SK-N-SH (cell line): ENCODE results near the gene RNF223. TPM values are rescaled to one million over a fixed set of nuclear protein-coding genes. Genes with fewer than 3 reads are reported as not detected.

ENCODE experiments used
- CTCF ChIA-PET: fragments of 300-600, 350-600 bp; formaldehyde crosslinking; extraction: SDS; loops from one replicate; lab custom pipeline; 2021; lab: Yijun Ruan, JAX
- POLR2A ChIA-PET: fragments of 350-600 bp; sonication (Branson Sonifier 250); formaldehyde crosslinking; extraction: SDS; loops from one replicate; lab custom pipeline; 2020; ENCODE audit warnings: antibody characterized with exemption, inconsistent platforms; lab: Yijun Ruan, JAX
- DNase-seq: peaks from one replicate; pipeline ENCODE4 v3.0.0; 2012
- H2AFZ ChIP-seq: fragments of 200-600 bp; sonication (generic); 2 replicates; pipeline ENCODE4 v1.8.1; 2016; ENCODE audit warnings: antibody characterized with exemption, mild to moderate bottlenecking, low read depth
- H3F3A ChIP-seq: fragments of 200-600 bp; sonication (generic); replicated peaks from 2 replicates; pipeline ENCODE3; 2016; ENCODE audit warnings: antibody characterized with exemption, mild to moderate bottlenecking; ENCODE audit not compliant: insufficient read depth
- H3K27ac ChIP-seq, 2 experiments: fragments of 200-500 bp in 1 of 2; fragments of 200-600 bp in 1 of 2; sonication (Bioruptor generic) in 1 of 2; sonication (generic), shearing (Covaris generic) in 1 of 2; 2 replicates each; pipeline versions ENCODE4 v1.5.1 to v1.6.1; 2014 to 2016; ENCODE audit warnings: low read depth in 2 of 2, inconsistent platforms in 1 of 2, low read length in 1 of 2, mild to moderate bottlenecking in 1 of 2, mixed read lengths in 1 of 2
- H3K27me3 ChIP-seq: fragments of 200-600 bp; sonication (generic), shearing (Covaris generic); 2 replicates; pipeline ENCODE4 v1.6.1; 2016; ENCODE audit warnings: mixed run types; ENCODE audit not compliant: insufficient read depth
- H3K36me3 ChIP-seq, 2 experiments: fragments of 200-500 bp in 1 of 2; fragments of 200-600 bp in 1 of 2; sonication (Bioruptor generic) in 1 of 2; sonication (generic) in 1 of 2; replicated peaks in 1 of 2; 2 replicates each; pipeline versions ENCODE3 to v1.5.1; 2014 to 2016; ENCODE audit warnings: low read length in 1 of 2, mild to moderate bottlenecking in 1 of 2; ENCODE audit not compliant: insufficient read depth in 2 of 2, control insufficient read depth in 1 of 2
- H3K4me1 ChIP-seq, 2 experiments: fragments of 200-500 bp in 1 of 2; fragments of 200-600 bp in 1 of 2; sonication (Bioruptor generic) in 1 of 2; sonication (generic), shearing (Covaris generic) in 1 of 2; 2 replicates each; pipeline versions ENCODE4 v1.5.1 to v1.6.1; 2014 to 2016; ENCODE audit warnings: low read depth in 1 of 2, low read length in 1 of 2, mixed run types in 1 of 2; ENCODE audit not compliant: insufficient read depth in 2 of 2, control insufficient read depth in 1 of 2
- H3K4me2 ChIP-seq: fragments of 200-600 bp; sonication (generic), shearing (Covaris generic); 2 replicates; pipeline ENCODE4 v1.6.1; 2017; ENCODE audit warnings: mixed run types
- H3K4me3 ChIP-seq, 2 experiments: fragments of 200-500 bp in 1 of 2; fragments of 200-600 bp in 1 of 2; sonication (Bioruptor generic) in 1 of 2; sonication (generic), shearing (Covaris generic) in 1 of 2; 2 replicates each; pipeline versions ENCODE4 v1.5.1 to v1.8.1; 2014 to 2016; ENCODE audit warnings: low read depth in 2 of 2, inconsistent platforms in 1 of 2, low read length in 1 of 2, mild to moderate bottlenecking in 1 of 2, mixed read lengths in 1 of 2, moderate library complexity in 1 of 2
- H3K79me2 ChIP-seq: fragments of 200-600 bp; sonication (generic); 2 replicates; pipeline ENCODE4 v1.8.1; 2017; ENCODE audit warnings: mild to moderate bottlenecking; ENCODE audit not compliant: insufficient read depth
- H3K9ac ChIP-seq: fragments of 200-600 bp; sonication (generic); 2 replicates; pipeline ENCODE4 v1.6.1; 2017; ENCODE audit warnings: mixed run types
- H3K9me2 ChIP-seq: fragments of 200-600 bp; sonication (generic); 2 replicates; pipeline ENCODE4 v1.6.1; 2017; ENCODE audit warnings: mixed run types
- H3K9me3 ChIP-seq: fragments of 200-600 bp; sonication (generic); 2 replicates; pipeline ENCODE4 v1.6.1; 2017; ENCODE audit warnings: mixed run types, mild to moderate bottlenecking, moderate library complexity
- H4K20me1 ChIP-seq: fragments of 200-600 bp; sonication (generic); 2 replicates; pipeline ENCODE4 v1.6.1; 2017; ENCODE audit warnings: mild to moderate bottlenecking, mixed run types; ENCODE audit not compliant: insufficient read depth
- EZH2phosphoT487 ChIP-seq: fragments of 200-600 bp; sonication (generic); IDR thresholded peaks from 2 replicates; pipeline ENCODE4 v1.6.1; 2017; ENCODE audit warnings: low read depth, mixed run types, mild to moderate bottlenecking, antibody characterized with exemption, moderate library complexity, borderline replicate concordance
- IRF3 ChIP-seq: fragments of 150-350 bp; IDR thresholded peaks from 2 replicates; pipeline ENCODE4 v1.6.1; 2016; ENCODE audit warnings: mild to moderate bottlenecking, low read depth, low read length
- MAX ChIP-seq: IDR thresholded peaks from 2 replicates; pipeline ENCODE4 v1.4.0; 2012; ENCODE audit warnings: low read depth
- MXI1 ChIP-seq: IDR thresholded peaks from 2 replicates; pipeline ENCODE4 v1.6.1; 2012; ENCODE audit warnings: mild to moderate bottlenecking, low read depth, low read length, improper control_type of control experiment
- NFIC ChIP-seq: IDR thresholded peaks from 2 replicates; pipeline ENCODE4 v1.4.0; 2012; ENCODE audit warnings: borderline replicate concordance
- PBX3 ChIP-seq: IDR thresholded peaks from 2 replicates; pipeline ENCODE4; 2012
- POLR2AphosphoS5 ChIP-seq: IDR thresholded peaks from 2 replicates; pipeline ENCODE4 v1.6.1; 2012; ENCODE audit warnings: low read depth, low read length
- RAD21 ChIP-seq: IDR thresholded peaks from 2 replicates; pipeline ENCODE4 v1.6.1; 2012; ENCODE audit warnings: mild to moderate bottlenecking, low read length
- RCOR1 ChIP-seq: fragments of 150-350 bp; IDR thresholded peaks from 2 replicates; pipeline ENCODE4 v1.6.1; 2017; ENCODE audit warnings: antibody characterized with exemption, low read length
- TEAD4 ChIP-seq: IDR thresholded peaks from 2 replicates; pipeline ENCODE4 v1.4.0; 2012; ENCODE audit warnings: mild to moderate bottlenecking, borderline replicate concordance; ENCODE audit not compliant: insufficient read depth
- YY1 ChIP-seq: IDR thresholded peaks from 2 replicates; pipeline ENCODE4 v1.4.0; 2012; ENCODE audit warnings: low read depth, mild to moderate bottlenecking
- ZBTB33 ChIP-seq: IDR thresholded peaks from 2 replicates; pipeline ENCODE4 v1.4.0; 2012; ENCODE audit warnings: low read depth, borderline replicate concordance
- WGBS: methylation state at CpG from one replicate; pipeline ENCODE4 v1.1.6; 2017; ENCODE audit warnings: low lambda C conversion rate; 5-methylcytosine and 5-hydroxymethylcytosine counted together
- polyA plus RNA-seq, 3 experiments: library from polyadenylated mRNA; depleted of rRNA; stranded (reverse); fragments of >200 nt; gene quantifications; 2 replicates each; pipeline ENCODE4 v1.2.3, GENCODE V29; 2012

Gene RNF223
- polyA plus RNA-seq, 1 of the 3 experiments (the other 2 are of a cell fraction): not detected

GRCh38 chr1:1024771-1025699 is 49.1 kb downstream of the RNF223 start:
- Histone ChIP-seq H3K4me1 (peaks cover 0 to 10% of the 10 kb centered on the region in 2 experiments; a peak in 1 of 4 replicates), H3K4me3 (no peak overlapping the region), H3K79me2 (no peaks in the 10 kb centered on the region), H3F3A (no peaks in the 10 kb centered on the region), H2AFZ (no peak overlapping the region), H3K27ac (no peak overlapping the region), H3K36me3 (peaks cover 0 to 10% of the 10 kb centered on the region in 2 experiments), H3K9me3 (no peaks in the 10 kb centered on the region), H3K4me2 (no peak overlapping the region), H3K9me2 (no peaks in the 10 kb centered on the region), H3K27me3 (no peaks in the 10 kb centered on the region), H4K20me1 (peaks cover 6% of the 10 kb centered on the region; the same call in 1 of the 2 replicates), H3K9ac (no peak overlapping the region)
- DNase-seq: no peak
- 48% methylated on average over 4 of the region's 31 CpGs for WGBS
- ChIA-PET POLR2A (no interaction called here), CTCF (interaction anchor here (0.7 to 4.9 kb wide), 6 partner anchors 8 to 265 kb away, joined by 3 to 52 read pairs (median 3); no protein-coding TSS in a partner anchor)
- TF ChIP-seq MAX (no peak), IRF3 (no peak), EZH2phosphoT487 (no peak)

GRCh38 chr1:1024149-1024770 is 49.8 kb downstream of the RNF223 start:
- Histone ChIP-seq H3K4me2 (no peak overlapping the region), H3K9ac (no peak overlapping the region), H3F3A (no peaks in the 10 kb centered on the region), H3K79me2 (no peaks in the 10 kb centered on the region), H3K9me3 (no peaks in the 10 kb centered on the region), H3K36me3 (peaks cover 0 to 10% of the 10 kb centered on the region in 2 experiments), H3K4me3 (no peak overlapping the region), H3K4me1 (peaks cover 0 to 10% of the 10 kb centered on the region in 2 experiments; a peak in 1 of 4 replicates), H3K9me2 (no peaks in the 10 kb centered on the region), H3K27ac (no peak overlapping the region), H4K20me1 (peaks cover 6% of the 10 kb centered on the region; the same call in 1 of the 2 replicates), H3K27me3 (no peaks in the 10 kb centered on the region), H2AFZ (no peak overlapping the region)
- CTCF ChIA-PET: interaction anchor here (0.7 to 6.0 kb wide), 6 partner anchors 9 to 266 kb away, joined by 3 to 52 read pairs (median 10); no protein-coding TSS in a partner anchor
- DNase-seq: no peak
- POLR2A ChIA-PET: no interaction called here
- 88% methylated on average over 3 of the region's 9 CpGs for WGBS
- TF ChIP-seq IRF3 (no peak), POLR2AphosphoS5 (no peak), RCOR1 (no peak), PBX3 (no peak), YY1 (no peak), TEAD4 (no peak), MXI1 (no peak), ZBTB33 (no peak), EZH2phosphoT487 (no peak), NFIC (no peak), MAX (no peak), RAD21 (no peak)
